HG03159 (cell line): ENCODE measurements around the gene CPLANE2.
"Not testable (repeated sequence)": the region's sequence is repeated elsewhere in the genome, so short reads cannot be mapped to it uniquely, and the experiment has no call there.

Source experiments
- ATAC-seq: cut with Tn5 transposase; IDR thresholded peaks from one replicate; pipeline ENCODE4 v1.9.1; 2021; ENCODE audit warnings: mild to moderate bottlenecking, moderate library complexity; ENCODE audit not compliant: unreplicated experiment

Gene CPLANE2

GRCh38 chr1:16236511-16237342 is at the start of gene CPLANE2:
Gene CPLANE2 (minus strand): TSS chr1:16237183. CDS start chr1:16236742, 441 bp downstream.
- peak; percentile 73 for ATAC-seq

- no peak for ATAC-seq
Observed at GRCh38 chr1:16286122-16286521, 49.1 kb upstream of the CPLANE2 start.

- no peak for ATAC-seq
Observed at GRCh38 chr1:16281765-16282164, 44.8 kb upstream of the CPLANE2 start.

- ATAC-seq, result no peak
Observed at GRCh38 chr1:16279186-16279585, 42.2 kb upstream of the CPLANE2 start.

GRCh38 chr1:16276302-16277030 is 39.5 kb upstream of the CPLANE2 start:
- ATAC-seq, result no peak

- no peak for ATAC-seq
Observed at GRCh38 chr1:16275591-16275990, 38.6 kb upstream of the CPLANE2 start.

GRCh38 chr1:16267690-16268180 is 30.8 kb upstream of the CPLANE2 start:
- ATAC-seq, result no peak

- ATAC-seq, result no peak
Observed at GRCh38 chr1:16266411-16267118, 29.6 kb upstream of the CPLANE2 start.

- ATAC-seq, result no peak
Observed at GRCh38 chr1:16262067-16262466, 25.1 kb upstream of the CPLANE2 start.

- no peak for ATAC-seq
Observed at GRCh38 chr1:16260814-16261213, 23.8 kb upstream of the CPLANE2 start.

GRCh38 chr1:16258591-16259135 is 21.7 kb upstream of the CPLANE2 start:
- no peak for ATAC-seq

- ATAC-seq, result no peak
Observed at GRCh38 chr1:16257968-16258367, 21.0 kb upstream of the CPLANE2 start.

- not testable (repeated sequence) for ATAC-seq
Observed at GRCh38 chr1:16257556-16257955, 20.6 kb upstream of the CPLANE2 start.

GRCh38 chr1:16256478-16256877 is 19.5 kb upstream of the CPLANE2 start:
- ATAC-seq, result no peak

GRCh38 chr1:16254263-16254928 is 17.4 kb upstream of the CPLANE2 start:
- no peak for ATAC-seq

- no peak for ATAC-seq
Observed at GRCh38 chr1:16253332-16253922, 16.4 kb upstream of the CPLANE2 start.

- ATAC-seq, result no peak
Observed at GRCh38 chr1:16252912-16253311, 15.9 kb upstream of the CPLANE2 start.

- no peak for ATAC-seq
Observed at GRCh38 chr1:16251381-16251780, 14.4 kb upstream of the CPLANE2 start.

GRCh38 chr1:16250524-16251251 is 13.7 kb upstream of the CPLANE2 start:
- no peak for ATAC-seq
